GM19328 (cell line): Measurements from ENCODE around the gene EGFR.
A peak's percentile ranks its signal among the peaks of the same experiment; 100 is the strongest.

Experiments
- ATAC-seq: cut with Tn5 transposase; IDR thresholded peaks from one replicate; pipeline ENCODE4 v1.9.1; 2021; ENCODE audit warnings: mild to moderate bottlenecking, moderate library complexity; ENCODE audit not compliant: unreplicated experiment

The EGFR gene

DNA sequence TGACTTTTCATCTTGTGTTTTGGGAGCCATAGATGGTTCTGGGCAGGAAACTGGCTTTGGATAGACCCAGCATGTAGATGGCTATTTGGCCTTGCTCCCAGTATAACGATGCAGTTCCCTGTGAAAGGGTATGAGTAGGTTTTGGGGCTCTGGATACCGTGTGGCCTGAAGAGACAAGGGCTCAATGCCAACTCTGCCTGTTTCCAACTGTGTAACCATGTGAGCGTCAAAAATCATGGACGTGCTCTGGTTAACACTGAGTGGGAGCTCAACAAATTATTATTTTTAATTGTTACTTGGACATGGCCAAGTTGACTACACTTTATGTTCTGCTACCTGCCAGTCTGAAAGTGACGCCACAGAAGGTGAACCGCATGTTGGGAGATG lies 41.8 kb downstream of the EGFR start:
- ATAC-seq, result no peak

GRCh38 chr7:55061726-55062499 lies 43.1 kb downstream of the EGFR start:
- ATAC-seq, result no peak

DNA sequence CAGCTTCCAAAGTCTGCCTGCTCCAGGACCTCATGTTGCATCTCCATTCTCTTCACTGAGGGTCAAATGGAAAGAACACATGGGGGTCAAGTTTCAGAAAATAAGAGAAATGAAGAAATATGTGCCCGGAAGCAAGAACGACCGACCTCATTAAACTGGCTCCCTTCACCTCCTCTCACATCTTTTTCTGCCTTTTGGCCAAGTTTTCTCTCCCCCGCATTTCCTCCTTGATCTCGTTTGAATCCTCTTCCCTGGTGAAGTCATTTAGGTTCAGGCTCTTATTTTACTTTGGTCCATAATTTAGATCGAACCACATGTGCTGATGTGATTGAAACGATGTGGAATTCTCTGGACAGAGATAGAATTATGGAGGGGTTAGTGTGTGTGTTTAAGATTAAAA lies 44.2 kb downstream of the EGFR start:
- no peak for ATAC-seq

DNA sequence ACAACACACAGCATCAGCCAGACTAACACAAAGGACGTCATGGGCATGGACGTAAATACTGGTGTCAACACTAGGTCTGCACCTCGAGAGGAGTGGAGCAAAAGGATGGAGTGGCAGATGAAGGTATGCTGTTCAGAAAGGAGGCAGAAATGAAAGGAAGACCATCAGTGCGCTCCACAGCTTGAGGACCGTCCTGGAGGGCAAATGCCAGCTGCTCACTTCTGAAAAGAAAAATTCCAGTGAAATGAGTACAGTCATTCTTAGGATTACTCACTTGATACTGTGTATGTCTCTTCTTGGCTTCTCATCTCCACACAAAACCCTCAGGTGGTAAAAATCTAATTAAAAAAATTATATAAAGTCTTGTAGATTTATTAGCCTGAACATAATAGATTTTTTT lies 44.8 kb downstream of the EGFR start:
- no peak for ATAC-seq

DNA sequence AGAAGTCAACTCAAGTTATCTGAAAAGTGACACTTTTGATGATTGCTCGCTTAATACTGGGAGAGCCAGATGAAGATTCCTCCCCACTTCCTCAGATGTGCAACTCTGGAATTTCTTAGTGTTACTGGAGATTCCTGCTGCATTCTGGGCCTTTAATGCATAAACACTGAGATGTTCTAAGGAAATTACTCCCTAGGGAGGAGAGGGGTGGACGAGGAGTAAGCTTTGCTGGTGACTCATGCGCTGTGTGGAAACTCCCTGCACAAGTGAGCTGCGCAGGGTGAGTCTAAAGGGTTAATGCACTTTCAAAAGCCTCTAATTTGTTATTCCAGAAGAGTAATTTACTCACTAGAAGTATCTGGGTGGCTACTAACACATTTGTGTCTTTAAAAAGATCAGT lies 46.3 kb downstream of the EGFR start:
- no peak for ATAC-seq

- ATAC-seq, result no peak
Observed at GRCh38 chr7:55065511-55066229, 46.9 kb downstream of the EGFR start.

DNA sequence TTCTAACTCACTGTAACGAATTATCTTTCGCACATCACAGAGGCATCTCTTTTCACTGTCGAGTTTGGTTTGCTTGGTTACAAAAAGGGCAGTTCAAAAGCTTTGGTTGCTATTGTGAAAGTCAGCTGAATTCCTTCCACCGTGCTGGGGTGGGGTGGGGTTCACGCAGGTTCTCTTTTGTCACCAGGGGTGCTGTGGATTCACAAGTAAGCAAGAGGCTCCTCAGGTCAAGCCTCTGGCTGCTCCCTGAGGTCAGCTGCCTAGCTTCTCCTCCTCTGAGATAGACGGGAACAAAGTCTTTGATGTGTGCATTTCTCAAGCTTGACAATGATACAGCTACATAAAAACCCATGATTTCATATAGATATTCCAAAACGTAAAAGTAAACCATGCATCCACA lies 47.7 kb downstream of the EGFR start:
- ATAC-seq, result no peak

GRCh38 chr7:55066938-55067337 lies 48.1 kb downstream of the EGFR start:
- ATAC-seq, result no peak

DNA sequence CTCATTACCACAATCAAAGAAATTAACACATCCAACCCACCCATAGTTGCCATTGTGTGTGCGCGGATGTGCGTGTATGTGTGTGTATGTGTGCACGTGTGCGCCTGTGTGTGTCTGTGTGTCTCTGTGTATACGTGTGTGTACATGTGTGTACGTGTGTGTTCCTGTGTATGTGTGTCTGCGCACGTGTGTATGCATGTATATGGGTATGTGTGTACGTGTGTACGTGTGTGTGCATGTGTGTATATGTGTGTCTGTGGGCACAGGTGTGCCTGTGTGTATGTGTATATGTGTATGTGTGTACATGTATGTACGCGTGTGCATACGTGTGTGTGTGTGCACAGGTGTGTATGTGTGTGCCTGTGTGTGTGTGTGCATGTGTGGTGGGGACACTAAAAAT lies 48.9 kb downstream of the EGFR start:
- ATAC-seq, result no peak

DNA sequence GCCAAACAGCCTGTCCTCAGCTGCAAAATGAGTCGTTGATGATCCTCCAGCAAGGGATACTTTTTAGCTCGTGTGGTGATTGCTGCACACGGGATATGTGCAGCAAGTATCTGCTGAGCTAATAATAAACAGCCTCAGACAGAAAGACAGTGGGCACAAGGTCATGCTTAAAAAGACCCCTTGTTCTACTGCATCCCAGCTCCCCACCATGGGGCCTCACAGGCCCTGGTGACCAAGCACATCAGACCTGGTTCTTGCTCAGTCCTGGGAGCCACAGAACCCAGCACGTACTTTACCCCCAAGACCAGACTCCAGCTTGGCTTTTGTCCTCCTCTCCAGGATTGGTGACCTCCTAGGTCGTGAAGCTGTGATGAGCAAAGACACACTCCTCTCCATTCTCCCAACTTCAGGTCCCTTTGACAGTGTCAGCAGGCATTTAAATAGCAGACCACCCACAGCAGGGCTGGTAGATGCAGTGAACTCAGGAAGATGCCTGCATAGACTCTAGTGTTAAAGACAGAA lies 50.5 kb downstream of the EGFR start:
- ATAC-seq, result no peak

DNA sequence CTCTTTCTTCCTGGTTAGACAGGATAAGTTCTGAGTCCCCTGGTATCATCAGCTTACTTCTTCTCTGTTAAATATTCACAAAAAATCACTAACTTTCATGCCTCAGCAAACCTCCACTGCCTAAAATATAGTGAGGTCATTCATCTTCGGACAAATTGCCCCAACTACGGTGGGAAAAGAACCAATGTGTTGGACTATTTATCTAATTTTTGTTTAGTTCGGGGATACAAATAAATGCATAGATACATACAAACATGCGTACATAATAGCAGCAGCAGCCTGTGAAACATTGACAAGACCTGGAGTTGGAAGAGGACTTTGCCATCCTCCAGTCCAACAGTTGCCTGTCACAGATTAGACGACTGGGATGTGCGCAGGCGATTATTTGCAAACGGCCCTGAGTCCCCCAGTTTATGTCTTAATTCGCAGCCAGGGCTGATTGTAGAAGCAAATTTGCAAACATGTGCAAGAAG lies 51.5 kb downstream of the EGFR start:
- ATAC-seq, result no peak

DNA sequence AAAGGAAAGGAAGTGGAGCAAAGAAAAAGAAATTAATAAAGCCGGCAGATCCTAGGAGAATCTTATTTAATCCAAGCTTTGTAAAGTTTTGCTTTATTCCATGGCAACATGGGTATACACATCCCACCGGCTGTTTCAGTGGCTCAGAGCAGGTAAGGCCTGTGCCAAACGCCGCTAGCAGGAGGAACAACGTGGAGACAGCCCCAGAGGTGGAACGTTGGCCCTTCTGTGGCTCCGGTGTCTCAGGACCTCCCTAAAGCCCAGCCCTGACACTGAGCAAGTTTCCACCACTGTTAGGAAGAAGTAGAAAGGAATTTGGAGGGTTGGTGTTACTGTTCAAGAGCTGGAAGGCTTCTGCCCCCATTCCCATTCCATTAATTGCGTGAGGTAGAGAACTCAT lies 52.0 kb downstream of the EGFR start:
- no peak for ATAC-seq

- no peak for ATAC-seq
Observed at GRCh38 chr7:55071411-55072175, 52.8 kb downstream of the EGFR start.

DNA sequence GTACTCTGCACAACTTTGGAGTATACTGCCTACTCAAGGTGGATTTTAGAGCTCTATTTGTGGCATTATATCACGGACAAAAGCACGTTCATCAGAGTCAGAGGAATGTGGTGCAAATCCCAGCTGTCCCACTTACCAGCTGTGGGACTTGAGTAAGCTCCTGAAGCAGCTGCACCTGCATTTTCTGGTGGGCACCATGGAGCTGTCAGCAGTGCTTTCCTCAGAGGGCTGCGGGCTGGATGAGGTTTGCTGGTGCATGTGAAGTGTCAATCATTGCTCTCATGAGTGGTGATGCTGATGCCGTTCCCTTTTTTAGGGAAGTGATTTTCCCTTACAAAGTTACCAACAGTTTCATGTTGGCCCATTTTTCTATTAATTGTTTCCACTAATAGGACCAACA lies 53.4 kb downstream of the EGFR start:
- ATAC-seq, result no peak

GRCh38 chr7:55073051-55073511 lies 54.3 kb downstream of the EGFR start:
- ATAC-seq, result peak; percentile 61

DNA sequence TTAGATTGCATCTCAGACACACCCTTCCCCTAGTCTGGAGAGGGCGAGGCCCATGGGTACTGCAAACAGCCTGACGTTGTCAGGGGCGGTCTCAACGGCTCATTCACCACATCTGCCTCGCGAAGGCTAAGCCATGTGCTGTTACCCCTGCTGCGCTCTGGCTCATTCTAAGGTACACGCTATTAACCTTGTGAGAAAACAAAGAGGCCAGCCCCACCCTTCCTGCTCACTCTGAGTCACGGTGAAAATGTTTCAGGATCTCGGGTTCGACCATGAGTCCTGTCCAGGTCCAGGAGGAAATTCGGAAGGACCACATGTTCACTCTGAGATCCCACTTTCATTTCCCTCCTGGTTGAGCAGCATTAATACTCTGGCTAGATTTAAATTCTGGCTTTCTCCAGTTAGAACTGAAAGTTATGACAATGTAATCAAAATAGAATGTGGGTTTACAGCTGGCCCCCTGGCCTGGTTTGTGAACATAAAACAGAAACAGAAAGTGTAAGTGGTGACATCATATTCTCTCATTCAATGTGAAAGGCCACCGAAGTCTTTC lies 55.2 kb downstream of the EGFR start:
- peak; percentile 85 for ATAC-seq

DNA sequence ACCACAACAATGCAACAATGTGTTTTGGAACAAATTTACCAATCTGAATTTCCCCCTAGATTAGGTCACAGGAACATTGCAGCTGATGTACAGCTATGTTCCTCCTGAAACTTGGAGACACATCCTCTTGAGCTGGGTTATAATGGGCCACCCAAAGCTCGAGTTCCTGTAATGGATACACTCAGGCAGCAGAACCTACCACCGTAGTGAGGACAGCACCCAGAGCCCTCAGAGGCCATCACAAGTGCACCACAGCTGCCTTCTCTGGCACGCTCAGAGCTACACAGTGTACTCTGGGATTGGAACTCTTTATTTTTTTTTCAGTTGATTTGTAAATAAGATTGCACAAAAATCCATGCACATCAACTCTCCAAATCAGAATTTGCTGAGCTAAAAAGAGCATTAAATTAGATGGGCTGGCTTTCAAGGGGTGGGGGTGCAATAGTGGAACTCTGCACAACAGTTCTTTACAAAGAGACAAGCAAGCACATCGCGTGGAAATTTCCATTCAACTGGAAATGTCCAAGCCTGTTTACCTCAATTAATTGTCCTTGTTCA lies 56.7 kb downstream of the EGFR start:
- ATAC-seq, result no peak

GRCh38 chr7:55077561-55078410 lies 59.0 kb downstream of the EGFR start:
- ATAC-seq, result no peak

DNA sequence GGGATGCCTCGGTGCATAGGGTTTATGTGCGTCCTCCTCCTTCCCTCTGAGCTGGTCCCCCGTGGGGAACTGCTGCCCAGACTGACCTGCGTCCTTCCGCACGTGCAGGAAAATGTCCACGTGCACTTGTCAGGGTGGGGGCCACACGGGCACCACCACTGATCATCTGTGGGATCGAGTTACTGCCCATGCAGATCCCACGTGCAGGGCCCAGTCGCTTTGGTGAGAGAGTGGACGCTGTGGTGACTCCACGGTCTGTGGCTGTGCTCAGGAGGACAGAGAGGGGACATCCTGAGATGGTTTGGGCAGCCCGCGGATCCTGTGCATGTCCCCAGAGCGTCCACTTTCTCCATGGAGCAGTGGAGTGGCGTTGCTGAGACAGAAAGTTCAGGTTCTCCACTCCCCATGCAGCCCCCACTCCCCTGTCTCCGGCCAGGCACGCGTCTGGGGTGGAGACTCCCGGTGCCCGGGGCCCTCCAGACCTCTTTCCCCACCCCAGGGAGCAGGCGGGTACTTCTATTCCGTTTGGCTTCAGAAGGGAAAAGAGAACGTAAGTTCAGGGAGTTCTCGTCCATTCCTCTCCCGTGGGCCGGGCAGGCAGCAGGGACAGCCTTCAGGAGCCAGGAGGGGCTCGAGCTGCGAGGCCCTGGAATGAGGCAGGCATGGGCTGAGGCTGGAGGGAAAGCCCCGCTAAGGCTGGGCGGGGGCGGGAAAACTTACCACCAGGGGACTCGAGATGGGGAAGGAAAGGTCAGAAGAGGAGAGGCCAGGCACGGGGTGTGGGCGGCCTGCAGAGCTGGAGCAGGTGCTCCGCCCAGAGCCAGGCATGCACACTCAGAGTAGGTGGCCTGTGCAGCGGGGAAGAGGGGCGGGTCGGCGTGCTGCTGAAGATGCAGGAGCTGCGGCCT lies 59.9 kb downstream of the EGFR start:
- no peak for ATAC-seq
